ENCODE results near the gene EVA1A.

Gene EVA1A

GRCh38 chr2:75450068-75450467, 110.7 kb downstream of the EVA1A start:
- no peak for TF ChIP-seq CTCF (conservative IDR thresholded peaks at IDR 0.05; ENCODE audit: low read length)
- DNase-seq (ENCODE audit: low read depth): no peak
- no peak overlapping the region for H3K4me3 ChIP-seq (ENCODE audit: low read length)

GRCh38 chr2:75447176-75447575, 113.6 kb downstream of the EVA1A start:
- TF ChIP-seq CTCF (conservative IDR thresholded peaks at IDR 0.05; ENCODE audit: low read length): no peak
- DNase-seq (ENCODE audit: low read depth): no peak
- H3K4me3 ChIP-seq (ENCODE audit: low read length): no peak overlapping the region
